ENCODE measurements around the gene CADPS2.

DNA sequence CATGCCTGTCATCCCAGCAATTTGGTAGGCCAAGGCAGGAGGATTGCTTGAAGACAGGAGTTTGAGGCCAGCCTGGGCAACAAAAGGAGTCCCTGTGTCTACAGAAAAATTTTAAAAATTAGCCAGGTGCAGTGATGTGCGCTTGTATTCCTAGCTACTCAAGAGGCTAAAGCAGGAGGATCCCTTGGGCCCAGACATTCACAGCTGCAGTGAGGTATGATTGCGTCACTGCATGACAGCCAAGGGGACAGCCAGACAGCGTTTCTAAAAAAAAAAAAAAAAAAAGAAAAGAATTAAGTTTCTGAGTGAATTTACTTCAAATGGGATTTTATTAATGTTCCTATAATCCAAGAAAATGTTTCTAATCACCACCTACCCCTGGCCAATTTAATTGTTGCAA, 96.1 kb downstream of the CADPS2 start:
- TF ChIP-seq CTCF (IDR thresholded peaks at IDR 0.05) (no peak), POLR2A (IDR thresholded peaks at IDR 0.05) (no peak), EP300 (IDR thresholded peaks at IDR 0.05) (no peak)
